Measurements from ENCODE around the gene FSTL5.

Gene FSTL5

GRCh38 chr4:161517941-161518340 is 645.9 kb downstream of the FSTL5 start:
- H3K27ac ChIP-seq = no peak overlapping the region
- H3K4me3 ChIP-seq = no peak overlapping the region
- H3K9me3 ChIP-seq = no peaks in the 10 kb centered on the region
- no peak overlapping the region for H3K9ac ChIP-seq
- no peak overlapping the region for H3K4me2 ChIP-seq
- no peak for TF ChIP-seq Cebpa-rat (IDR thresholded peaks at IDR 0.05)
- H4K20me1 ChIP-seq = no peaks in the 10 kb centered on the region
- H3K36me3 ChIP-seq = no peaks in the 10 kb centered on the region
- no peaks in the 10 kb centered on the region for H3K4me1 ChIP-seq
- no peaks in the 10 kb centered on the region for H3K27me3 ChIP-seq

- H3K9ac ChIP-seq = no peak overlapping the region
- no peaks in the 10 kb centered on the region for H4K20me1 ChIP-seq
- no peak overlapping the region for H3K4me2 ChIP-seq
- H3K9me3 ChIP-seq = no peaks in the 10 kb centered on the region
- H3K27ac ChIP-seq = no peak overlapping the region
- H3K36me3 ChIP-seq = no peaks in the 10 kb centered on the region
- no peaks in the 10 kb centered on the region for H3K4me1 ChIP-seq
- no peaks in the 10 kb centered on the region for H3K27me3 ChIP-seq
- no peak for TF ChIP-seq Cebpa-rat (IDR thresholded peaks at IDR 0.05)
- H3K4me3 ChIP-seq = no peak overlapping the region
These were observed 658.7 kb downstream of the FSTL5 start for GRCh38 chr4:161505141-161505540.

GRCh38 chr4:161498155-161498554 is 665.6 kb downstream of the FSTL5 start:
- Histone ChIP-seq H3K4me3 (no peak overlapping the region), H3K27ac (no peak overlapping the region)

GRCh38 chr4:161486461-161486860 is 677.3 kb downstream of the FSTL5 start:
- no peaks in the 10 kb centered on the region for H4K20me1 ChIP-seq
- H3K36me3 ChIP-seq = no peaks in the 10 kb centered on the region
- H3K4me3 ChIP-seq = no peak overlapping the region
- TF ChIP-seq Cebpa-rat (IDR thresholded peaks at IDR 0.05) = no peak
- H3K4me2 ChIP-seq = no peak overlapping the region
- no peak overlapping the region for H3K27ac ChIP-seq
- no peaks in the 10 kb centered on the region for H3K27me3 ChIP-seq
- no peaks in the 10 kb centered on the region for H3K4me1 ChIP-seq
- no peak overlapping the region for H3K9ac ChIP-seq
- H3K9me3 ChIP-seq = no peaks in the 10 kb centered on the region

More at GRCh38 chr4:161498155-161498554, 665.6 kb downstream of the FSTL5 start:
- Histone ChIP-seq H3K9ac (no peak overlapping the region), H4K20me1 (no peaks in the 10 kb centered on the region), H3K27me3 (no peaks in the 10 kb centered on the region), H3K9me3 (no peaks in the 10 kb centered on the region), H3K4me1 (no peaks in the 10 kb centered on the region), H3K36me3 (no peaks in the 10 kb centered on the region), H3K4me2 (no peak overlapping the region)
- TF ChIP-seq Cebpa-rat (IDR thresholded peaks at IDR 0.05) = no peak

GRCh38 chr4:161466316-161466715 is 697.5 kb downstream of the FSTL5 start:
- H3K27ac ChIP-seq = no peak overlapping the region
- H3K4me1 ChIP-seq = no peaks in the 10 kb centered on the region
- no peak for TF ChIP-seq Cebpa-rat (IDR thresholded peaks at IDR 0.05)
- no peaks in the 10 kb centered on the region for H4K20me1 ChIP-seq
- no peak overlapping the region for H3K4me3 ChIP-seq
- no peak overlapping the region for H3K4me2 ChIP-seq
- no peaks in the 10 kb centered on the region for H3K36me3 ChIP-seq
- H3K27me3 ChIP-seq = no peaks in the 10 kb centered on the region
- no peaks in the 10 kb centered on the region for H3K9me3 ChIP-seq
- no peak overlapping the region for H3K9ac ChIP-seq

GRCh38 chr4:161463436-161463835 is 700.4 kb downstream of the FSTL5 start:
- H3K4me1 ChIP-seq = no peaks in the 10 kb centered on the region
- no peak overlapping the region for H3K4me3 ChIP-seq
- no peak overlapping the region for H3K4me2 ChIP-seq
- H4K20me1 ChIP-seq = no peaks in the 10 kb centered on the region
- no peak for TF ChIP-seq Cebpa-rat (IDR thresholded peaks at IDR 0.05)
- H3K9ac ChIP-seq = no peak overlapping the region
- no peaks in the 10 kb centered on the region for H3K36me3 ChIP-seq
- H3K9me3 ChIP-seq = no peaks in the 10 kb centered on the region
- H3K27me3 ChIP-seq = no peaks in the 10 kb centered on the region
- H3K27ac ChIP-seq = no peak overlapping the region

- Histone ChIP-seq H3K4me2 (no peak overlapping the region), H4K20me1 (no peaks in the 10 kb centered on the region), H3K4me3 (no peak overlapping the region), H3K27ac (no peak overlapping the region), H3K9ac (no peak overlapping the region), H3K9me3 (no peaks in the 10 kb centered on the region), H3K27me3 (no peaks in the 10 kb centered on the region), H3K36me3 (no peaks in the 10 kb centered on the region), H3K4me1 (no peaks in the 10 kb centered on the region)
- no peak for TF ChIP-seq Cebpa-rat (IDR thresholded peaks at IDR 0.05)
These were observed 705.9 kb downstream of the FSTL5 start for GRCh38 chr4:161457906-161458305.

GRCh38 chr4:161457311-161457710 is 706.5 kb downstream of the FSTL5 start:
- Histone ChIP-seq H4K20me1 (no peaks in the 10 kb centered on the region), H3K4me3 (no peak overlapping the region), H3K4me1 (no peaks in the 10 kb centered on the region), H3K27ac (no peak overlapping the region), H3K9ac (no peak overlapping the region), H3K36me3 (no peaks in the 10 kb centered on the region), H3K9me3 (no peaks in the 10 kb centered on the region), H3K4me2 (no peak overlapping the region), H3K27me3 (no peaks in the 10 kb centered on the region)
- TF ChIP-seq Cebpa-rat (IDR thresholded peaks at IDR 0.05) = no peak

- TF ChIP-seq Cebpa-rat (IDR thresholded peaks at IDR 0.05) = no peak
These were observed 708.9 kb downstream of the FSTL5 start for GRCh38 chr4:161454860-161455259.

GRCh38 chr4:161448550-161449180 is 715.1 kb downstream of the FSTL5 start:
- no peak overlapping the region for H3K4me2 ChIP-seq
- H3K4me3 ChIP-seq = no peak overlapping the region
- no peaks in the 10 kb centered on the region for H3K27me3 ChIP-seq

More at GRCh38 chr4:161454860-161455259, 708.9 kb downstream of the FSTL5 start:
- Histone ChIP-seq H3K27me3 (no peaks in the 10 kb centered on the region), H3K4me1 (no peaks in the 10 kb centered on the region), H3K36me3 (no peaks in the 10 kb centered on the region), H4K20me1 (no peaks in the 10 kb centered on the region), H3K4me2 (no peak overlapping the region), H3K27ac (no peak overlapping the region), H3K9me3 (no peaks in the 10 kb centered on the region), H3K4me3 (no peak overlapping the region), H3K9ac (no peak overlapping the region)

GRCh38 chr4:161444626-161445025 is 719.2 kb downstream of the FSTL5 start:
- Histone ChIP-seq H3K4me3 (no peak overlapping the region), H3K9ac (no peak overlapping the region), H3K9me3 (no peaks in the 10 kb centered on the region), H3K36me3 (no peaks in the 10 kb centered on the region), H3K4me2 (no peak overlapping the region), H4K20me1 (no peaks in the 10 kb centered on the region), H3K27ac (no peak overlapping the region), H3K4me1 (no peaks in the 10 kb centered on the region), H3K27me3 (no peaks in the 10 kb centered on the region)
- no peak for TF ChIP-seq Cebpa-rat (IDR thresholded peaks at IDR 0.05)

More at GRCh38 chr4:161448550-161449180, 715.1 kb downstream of the FSTL5 start:
- no peaks in the 10 kb centered on the region for H4K20me1 ChIP-seq
- no peaks in the 10 kb centered on the region for H3K4me1 ChIP-seq
- H3K36me3 ChIP-seq = no peaks in the 10 kb centered on the region
- no peak for TF ChIP-seq Cebpa-rat (IDR thresholded peaks at IDR 0.05)
- no peaks in the 10 kb centered on the region for H3K9me3 ChIP-seq
- no peak overlapping the region for H3K27ac ChIP-seq
- no peak overlapping the region for H3K9ac ChIP-seq

All from BLaER1 (cell line).